Kidney epithelial cell (primary cell): ENCODE results near the gene CWC27. TPM values are rescaled to one million over a fixed set of nuclear protein-coding genes. Genes with fewer than 3 reads are reported as not detected.
"Not testable (repeated sequence)": the region's sequence is repeated elsewhere in the genome, so short reads cannot be mapped to it uniquely, and the experiment has no call there.

Experiments
- DNase-seq: peaks from one replicate; pipeline ENCODE4 v3.0.0-alpha.2; 2010; ENCODE audit warnings: low read depth
- H3K27me3 ChIP-seq: 2 replicates; pipeline ENCODE4 v1.6.0; 2011; ENCODE audit warnings: low read length; ENCODE audit not compliant: control insufficient read depth, insufficient read depth
- H3K36me3 ChIP-seq: 2 replicates; pipeline ENCODE4 v1.5.1; 2011; ENCODE audit warnings: low read length; ENCODE audit not compliant: control insufficient read depth, insufficient read depth
- H3K4me3 ChIP-seq: 2 replicates; pipeline ENCODE4 v1.5.1; 2011; ENCODE audit warnings: low read depth, mild to moderate bottlenecking, control low read depth, low read length
- total RNA-seq: library from RNA; depleted of rRNA; stranded (reverse); fragments of >200 nt; gene quantifications from 2 replicates; pipeline ENCODE4 v1.2.3, GENCODE V29; 2015
- TF ChIP-seq, protein P1 (sequence below): IDR thresholded peaks from 2 replicates; pipeline ENCODE4 v1.5.1; 2011; ENCODE audit warnings: mild to moderate bottlenecking, moderate library complexity, low read length, control low read depth, inconsistent platforms; ENCODE audit not compliant: insufficient read depth, poor library complexity, severe bottlenecking

CWC27 gene
- total RNA-seq, 1 donor from 2014 or later = 23.6 TPM

DNA sequence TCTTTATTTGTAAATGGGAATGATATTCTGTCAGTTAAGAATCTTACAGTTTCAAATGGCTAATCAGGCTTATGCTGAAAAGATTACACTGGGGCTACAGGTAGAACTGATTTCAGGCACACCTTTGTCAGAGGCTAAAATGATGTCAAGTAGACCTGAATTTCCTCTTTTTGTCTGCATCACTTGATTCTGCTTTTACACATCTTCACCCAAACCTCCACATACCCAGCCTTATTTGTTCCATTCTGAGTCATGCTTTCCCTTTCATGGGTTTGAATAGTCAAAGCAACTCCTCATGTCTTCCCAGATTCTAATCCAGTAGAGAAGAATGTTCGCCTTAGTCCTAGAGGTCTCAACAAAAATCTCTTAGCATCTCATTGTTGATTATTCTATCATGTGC lies 156.4 kb downstream of the CWC27 start:
- H3K4me3 ChIP-seq = no peak overlapping the region
- H3K36me3 ChIP-seq = no peaks in the 10 kb centered on the region
- no peaks in the 10 kb centered on the region for H3K27me3 ChIP-seq
- TF ChIP-seq, protein P1, sequence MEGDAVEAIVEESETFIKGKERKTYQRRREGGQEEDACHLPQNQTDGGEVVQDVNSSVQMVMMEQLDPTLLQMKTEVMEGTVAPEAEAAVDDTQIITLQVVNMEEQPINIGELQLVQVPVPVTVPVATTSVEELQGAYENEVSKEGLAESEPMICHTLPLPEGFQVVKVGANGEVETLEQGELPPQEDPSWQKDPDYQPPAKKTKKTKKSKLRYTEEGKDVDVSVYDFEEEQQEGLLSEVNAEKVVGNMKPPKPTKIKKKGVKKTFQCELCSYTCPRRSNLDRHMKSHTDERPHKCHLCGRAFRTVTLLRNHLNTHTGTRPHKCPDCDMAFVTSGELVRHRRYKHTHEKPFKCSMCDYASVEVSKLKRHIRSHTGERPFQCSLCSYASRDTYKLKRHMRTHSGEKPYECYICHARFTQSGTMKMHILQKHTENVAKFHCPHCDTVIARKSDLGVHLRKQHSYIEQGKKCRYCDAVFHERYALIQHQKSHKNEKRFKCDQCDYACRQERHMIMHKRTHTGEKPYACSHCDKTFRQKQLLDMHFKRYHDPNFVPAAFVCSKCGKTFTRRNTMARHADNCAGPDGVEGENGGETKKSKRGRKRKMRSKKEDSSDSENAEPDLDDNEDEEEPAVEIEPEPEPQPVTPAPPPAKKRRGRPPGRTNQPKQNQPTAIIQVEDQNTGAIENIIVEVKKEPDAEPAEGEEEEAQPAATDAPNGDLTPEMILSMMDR = no peak
- no peak for DNase-seq

DNA sequence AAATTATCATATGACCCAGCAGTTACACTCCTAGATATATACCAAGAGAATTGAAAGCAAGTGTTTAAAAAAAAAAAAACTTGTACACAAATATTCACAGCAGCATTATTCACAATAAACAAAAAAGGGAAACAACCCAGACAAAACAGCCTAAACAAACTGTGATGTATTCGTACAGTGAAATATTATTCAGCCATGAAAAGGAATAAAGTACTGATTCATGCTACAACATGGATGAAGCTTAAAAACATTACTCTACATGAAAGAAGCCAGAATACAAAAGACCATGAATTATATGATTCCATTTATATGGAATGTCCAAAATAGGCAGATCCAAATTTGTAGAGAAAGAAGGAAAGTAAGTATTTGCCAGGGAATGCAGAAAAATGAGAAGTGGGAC lies 161.1 kb downstream of the CWC27 start:
- no peaks in the 10 kb centered on the region for H3K36me3 ChIP-seq
- H3K4me3 ChIP-seq = no peak overlapping the region
- DNase-seq = no peak
- TF ChIP-seq, protein P1 = no peak
- no peaks in the 10 kb centered on the region for H3K27me3 ChIP-seq

DNA sequence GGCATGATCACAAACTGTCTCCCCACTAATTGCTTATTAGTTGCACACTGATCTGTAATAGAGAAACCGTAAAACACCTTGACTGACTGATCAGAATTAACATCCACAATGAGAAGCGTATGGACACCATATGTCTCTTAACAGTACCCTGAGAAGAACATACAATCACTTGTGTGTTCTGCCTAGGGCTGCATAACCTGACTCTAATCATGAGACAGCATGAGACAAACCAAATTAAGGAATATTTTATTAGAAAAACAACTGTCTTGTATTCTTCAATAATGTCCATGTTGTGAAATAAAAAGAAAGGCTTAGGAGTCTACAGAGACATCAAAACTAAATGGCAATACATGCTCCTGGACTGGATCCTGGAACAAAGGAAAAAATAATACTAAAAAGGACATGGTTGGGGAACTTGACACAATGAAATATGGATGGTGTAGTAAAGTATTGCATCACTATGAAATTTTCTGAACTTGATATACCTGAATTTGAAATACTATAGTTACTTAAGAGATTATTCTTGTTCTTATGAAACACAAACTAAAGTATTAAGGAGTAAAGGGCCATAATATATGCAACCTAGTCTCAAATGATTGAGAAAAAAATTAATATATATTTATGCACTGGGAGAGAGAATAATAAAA lies 162.1 kb downstream of the CWC27 start:
- DNase-seq = no peak
- H3K36me3 ChIP-seq = no peaks in the 10 kb centered on the region
- no peaks in the 10 kb centered on the region for H3K27me3 ChIP-seq
- TF ChIP-seq, protein P1 = no peak
- H3K4me3 ChIP-seq = no peak overlapping the region

DNA sequence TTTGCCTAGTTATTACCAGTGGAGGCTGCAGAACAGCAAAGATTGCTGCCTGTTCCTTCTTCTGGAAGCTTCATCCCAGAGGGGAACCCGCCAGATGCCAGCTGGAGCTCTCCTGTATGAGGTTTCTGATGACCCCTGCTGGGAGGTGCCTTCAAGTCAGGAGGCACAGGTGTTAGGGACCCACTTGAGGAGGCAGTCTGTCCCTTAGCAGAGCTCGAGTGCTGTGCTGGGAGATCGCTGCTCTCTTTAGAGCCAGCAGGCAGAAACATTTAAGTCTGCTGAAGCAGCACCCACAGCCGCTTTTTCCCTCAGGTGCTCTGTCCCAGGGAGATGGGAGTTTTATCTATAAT lies 170.7 kb downstream of the CWC27 start:
- H3K27me3 ChIP-seq, DNase-seq, H3K4me3 ChIP-seq, H3K36me3 ChIP-seq: not testable (repeated sequence)

DNA sequence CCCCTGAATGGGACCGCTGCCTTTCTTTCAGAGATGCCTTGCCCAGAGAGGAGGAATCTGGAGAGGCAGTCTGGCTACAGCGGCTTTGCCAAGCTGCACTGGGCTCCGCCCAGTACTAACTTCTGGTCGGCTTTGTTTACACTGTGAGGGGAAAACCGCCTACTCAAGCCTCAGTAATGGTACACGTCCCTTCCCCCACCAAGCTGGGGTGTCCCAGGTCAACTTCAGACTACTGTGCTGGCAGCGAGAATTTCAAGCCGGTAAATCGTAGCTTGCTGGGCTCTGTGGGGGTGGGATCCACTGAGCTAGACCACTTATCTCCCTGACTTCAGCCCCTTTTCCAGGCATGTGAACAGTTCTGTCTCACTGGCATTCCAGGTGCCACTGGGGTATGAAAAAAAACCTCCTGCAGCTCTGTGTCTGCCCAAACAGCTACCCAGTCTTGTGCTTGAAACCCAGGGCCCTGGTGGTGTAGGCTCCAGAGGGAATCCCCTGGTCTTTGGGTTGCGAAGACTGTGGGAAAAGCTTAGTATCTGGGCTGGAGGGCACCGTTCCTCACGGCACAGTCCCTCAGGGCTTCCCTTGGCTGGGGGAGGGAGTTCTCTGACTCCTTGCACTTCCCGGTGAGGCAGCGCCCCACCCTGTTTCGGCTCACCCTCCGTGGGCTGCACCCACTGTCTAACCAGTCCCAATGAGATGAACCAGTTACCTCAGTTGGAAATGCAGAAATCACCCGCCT lies 171.2 kb downstream of the CWC27 start:
- H3K27me3 ChIP-seq = no peaks in the 10 kb centered on the region
- H3K36me3 ChIP-seq = no peaks in the 10 kb centered on the region
- no peak for DNase-seq
- H3K4me3 ChIP-seq = no peak overlapping the region
- TF ChIP-seq, protein P1 = no peak

DNA sequence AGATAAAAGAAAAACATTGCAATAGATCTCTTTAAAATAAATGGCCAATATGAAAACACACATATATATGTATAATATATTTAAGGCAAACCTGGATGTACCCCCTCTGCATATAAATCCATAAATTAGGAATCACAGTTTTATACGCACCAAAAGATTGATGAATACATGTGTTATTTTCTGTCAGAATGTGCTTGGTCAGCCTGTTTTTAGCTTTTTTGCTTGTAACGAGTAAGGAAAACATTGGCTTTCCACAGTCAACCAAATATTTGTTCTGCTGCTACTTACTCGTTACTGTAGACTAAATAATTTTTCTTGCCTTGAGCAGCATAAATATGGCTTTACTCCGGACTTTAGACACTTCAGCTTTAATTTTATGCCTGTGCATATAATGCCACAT lies 173.7 kb downstream of the CWC27 start:
- no peak overlapping the region for H3K4me3 ChIP-seq
- no peaks in the 10 kb centered on the region for H3K27me3 ChIP-seq
- H3K36me3 ChIP-seq = no peaks in the 10 kb centered on the region
- TF ChIP-seq, protein P1 = no peak
- DNase-seq = no peak
